Right lobe of liver (tissue), 4 donors: ENCODE measurements around the gene TSC1.

Source experiments
- POLR2A ChIP-seq: fragments of 450-650 bp; IDR thresholded peaks from one replicate; pipeline ENCODE4 v1.6.1; 2017; ENCODE audit warnings: antibody characterized with exemption, mild to moderate bottlenecking
- TF ChIP-seq, protein P1 (sequence below), 4 donors: fragments of 200-600 bp in 3 of 4; fragments of 450-650 bp in 1 of 4; IDR thresholded peaks; one replicate each; pipeline versions ENCODE4 v1.5.1 to v1.8.0; 2016 to 2022; ENCODE audit warnings: antibody characterized with exemption in 4 of 4, mild to moderate bottlenecking in 2 of 4
- donor health status: DM: no; HTN: no; CAD: no.
- donor health status: DM: no; HTN: no; CAD: no.
- donor health status: DM: no; HTN: yes; CAD: no.

DNA sequence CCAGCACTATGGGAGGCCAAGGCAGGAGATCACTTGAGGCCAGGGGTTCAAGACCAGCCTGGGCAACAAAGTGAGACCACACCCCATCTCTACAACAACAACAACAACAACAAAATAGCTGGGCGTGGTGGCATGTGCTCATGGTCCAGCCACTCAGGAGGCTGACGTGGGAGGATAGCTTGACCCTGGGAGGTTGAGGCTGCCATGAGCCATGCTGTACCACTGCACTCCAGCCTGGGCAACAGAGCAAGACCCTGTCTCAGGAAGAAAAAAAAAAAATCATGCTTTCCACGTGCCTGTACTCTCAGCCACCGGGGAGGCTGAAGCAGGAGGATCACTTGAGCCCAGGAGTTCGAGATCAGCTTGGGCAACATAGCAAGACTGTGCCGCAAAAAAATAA is 29.5 kb downstream of the TSC1 start:
- TF ChIP-seq, protein P1, sequence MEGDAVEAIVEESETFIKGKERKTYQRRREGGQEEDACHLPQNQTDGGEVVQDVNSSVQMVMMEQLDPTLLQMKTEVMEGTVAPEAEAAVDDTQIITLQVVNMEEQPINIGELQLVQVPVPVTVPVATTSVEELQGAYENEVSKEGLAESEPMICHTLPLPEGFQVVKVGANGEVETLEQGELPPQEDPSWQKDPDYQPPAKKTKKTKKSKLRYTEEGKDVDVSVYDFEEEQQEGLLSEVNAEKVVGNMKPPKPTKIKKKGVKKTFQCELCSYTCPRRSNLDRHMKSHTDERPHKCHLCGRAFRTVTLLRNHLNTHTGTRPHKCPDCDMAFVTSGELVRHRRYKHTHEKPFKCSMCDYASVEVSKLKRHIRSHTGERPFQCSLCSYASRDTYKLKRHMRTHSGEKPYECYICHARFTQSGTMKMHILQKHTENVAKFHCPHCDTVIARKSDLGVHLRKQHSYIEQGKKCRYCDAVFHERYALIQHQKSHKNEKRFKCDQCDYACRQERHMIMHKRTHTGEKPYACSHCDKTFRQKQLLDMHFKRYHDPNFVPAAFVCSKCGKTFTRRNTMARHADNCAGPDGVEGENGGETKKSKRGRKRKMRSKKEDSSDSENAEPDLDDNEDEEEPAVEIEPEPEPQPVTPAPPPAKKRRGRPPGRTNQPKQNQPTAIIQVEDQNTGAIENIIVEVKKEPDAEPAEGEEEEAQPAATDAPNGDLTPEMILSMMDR (IDR thresholded peaks at IDR 0.05) = no peak
- no peak for TF ChIP-seq POLR2A
